ENCODE results near the gene MAGEB5. TPM values are rescaled to one million over a fixed set of nuclear protein-coding genes. Genes with fewer than 3 reads are reported as not detected.
"Not testable (repeated sequence)": the region's sequence is repeated elsewhere in the genome, so short reads cannot be mapped to it uniquely, and the experiment has no call there.

Gene MAGEB5, protein sequence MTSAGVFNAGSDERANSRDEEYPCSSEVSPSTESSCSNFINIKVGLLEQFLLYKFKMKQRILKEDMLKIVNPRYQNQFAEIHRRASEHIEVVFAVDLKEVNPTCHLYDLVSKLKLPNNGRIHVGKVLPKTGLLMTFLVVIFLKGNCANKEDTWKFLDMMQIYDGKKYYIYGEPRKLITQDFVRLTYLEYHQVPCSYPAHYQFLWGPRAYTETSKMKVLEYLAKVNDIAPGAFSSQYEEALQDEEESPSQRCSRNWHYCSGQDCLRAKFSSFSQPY
- not detected for total RNA-seq
- polyA plus RNA-seq: not detected

DNA sequence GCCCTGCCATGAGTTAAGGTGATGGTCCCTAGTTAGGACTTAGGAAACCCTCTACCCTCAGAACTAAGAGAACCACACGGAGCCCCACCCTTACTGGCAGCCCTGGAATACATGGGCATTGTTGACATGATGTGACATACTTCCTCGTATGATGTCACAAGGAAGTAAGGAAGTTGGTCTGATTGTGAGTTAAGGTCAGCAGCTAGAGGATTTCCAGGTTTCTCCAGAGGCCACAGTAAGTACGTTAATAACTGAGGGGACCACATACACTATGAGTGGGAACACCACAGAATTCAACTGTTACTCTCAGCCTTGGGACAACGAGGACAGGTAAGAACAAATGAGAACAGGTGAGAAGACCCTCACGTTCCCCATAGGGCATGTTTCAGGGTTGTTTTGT lies at the start of gene MAGEB5:
Gene MAGEB5 (plus strand): TSS at position 301 of the 400 bp plus-strand sequence. CDS start 1,133 bp downstream, outside the sequence.
- H3K4me1 Mint-ChIP-seq: no peaks in the 10 kb centered on the region
- Histone ChIP-seq H3K4me1 (ENCODE audit: insufficient read depth, low read length) (no peaks in the 10 kb centered on the region), H3K27ac (ENCODE audit: low read depth, low read length) (no peak within 1 kb of the TSS), H3K4me3 (ENCODE audit: low read length in 2 of 2) (no peak within 1 kb of the TSS), H3K36me3 (ENCODE audit: insufficient read depth, low read length) (no peaks in the 10 kb centered on the region), H3K27me3 (ENCODE audit: insufficient read depth, low read length) (no peaks in the 10 kb centered on the region), H3K9me3 (ENCODE audit: control insufficient read depth in 1 of 2, low read length in 2 of 2) (no peaks in the 10 kb centered on the region)
- ChIA-PET CTCF (ENCODE audit: partially characterized antibody) (no interaction called here), POLR2A (ENCODE audit: partially characterized antibody) (no interaction called here)
- no peaks in the 10 kb centered on the region for H3K36me3 Mint-ChIP-seq
- H3K9me3 Mint-ChIP-seq: peaks cover 0 to 11% (median 1%) of the 10 kb centered on the region in 8 donors
- H3K4me3 Mint-ChIP-seq: no peak within 1 kb of the TSS
- H3K27ac Mint-ChIP-seq: no peak within 1 kb of the TSS
- no peak for DNase-seq
- no peaks in the 10 kb centered on the region for H3K27me3 Mint-ChIP-seq
- intact Hi-C loops (cut with micrococcal nuclease): no loop called here

DNA sequence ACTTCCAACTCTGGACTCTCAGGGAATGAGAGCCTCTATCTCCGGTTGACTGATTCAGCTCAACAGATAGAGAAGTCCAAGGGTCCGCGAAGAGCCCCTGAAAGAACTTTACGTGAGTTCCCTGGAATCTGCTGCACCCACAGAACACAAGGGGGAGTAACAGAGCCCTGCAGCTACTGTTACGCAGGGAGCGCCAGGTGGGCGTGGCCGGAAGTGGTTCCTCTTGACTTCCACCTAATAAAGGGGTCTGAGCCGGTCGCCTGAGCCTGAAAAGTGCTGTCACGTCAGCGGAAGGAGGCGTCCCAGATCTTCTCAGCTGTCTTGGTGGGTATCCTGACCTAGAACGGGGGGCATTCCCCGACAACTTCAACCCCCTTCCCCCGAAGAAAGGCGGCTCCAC lies 23.8 kb upstream of the MAGEB5 start, which contains the start of gene MAGEB6:
Gene MAGEB6 (plus strand): TSS at position 237 of the 400 bp plus-strand sequence. CDS start 1,407 bp downstream, outside the sequence.
- Mint-ChIP-seq H3K9me3 (peaks cover 0 to 9% (median 0%) of the 10 kb centered on the region in 8 donors), H3K27me3 (no peaks in the 10 kb centered on the region), H3K27ac (peak within 1 kb of the TSS in 1 of 7 donors; percentile 5), H3K4me3 (no peak within 1 kb of the TSS), H3K4me1 (no peaks in the 10 kb centered on the region), H3K36me3 (no peaks in the 10 kb centered on the region)
- no peak within 1 kb of the TSS for H3K27ac ChIP-seq (ENCODE audit: low read depth, low read length)
- no peak within 1 kb of the TSS for H3K4me3 ChIP-seq (ENCODE audit: low read length in 2 of 2)
- peak in 1 of 5 donors; percentile 19 for DNase-seq
- no peaks in the 10 kb centered on the region for H3K9me3 ChIP-seq (ENCODE audit: control insufficient read depth in 1 of 2, low read length in 2 of 2)
- no peaks in the 10 kb centered on the region for H3K27me3 ChIP-seq (ENCODE audit: insufficient read depth, low read length)
- POLR2A ChIA-PET (ENCODE audit: partially characterized antibody): no interaction called here
- H3K36me3 ChIP-seq (ENCODE audit: insufficient read depth, low read length): no peaks in the 10 kb centered on the region
- H3K4me1 ChIP-seq (ENCODE audit: insufficient read depth, low read length): no peaks in the 10 kb centered on the region
- CTCF ChIA-PET (ENCODE audit: partially characterized antibody): no interaction called here
- intact Hi-C loops (cut with micrococcal nuclease): no loop called here

DNA sequence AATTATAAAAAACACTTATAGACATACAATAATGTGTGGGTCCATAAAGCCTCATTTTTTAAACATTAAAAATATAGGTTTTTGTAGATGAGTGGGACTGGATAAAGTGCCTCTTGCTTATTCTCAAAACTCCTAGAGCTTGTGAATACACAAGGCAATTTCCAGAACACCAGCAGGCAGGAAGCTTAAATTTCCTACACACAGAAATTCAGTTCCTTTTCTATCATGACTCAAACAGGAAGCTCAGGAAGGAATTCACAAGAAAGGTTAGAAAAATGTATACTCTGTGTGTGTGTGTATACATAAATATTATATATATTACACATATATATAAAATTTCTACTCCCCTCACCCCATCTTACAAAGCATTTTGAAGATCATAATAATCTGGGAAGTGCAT lies 12.4 kb upstream of the MAGEB5 start:
- Histone ChIP-seq H3K9me3 (ENCODE audit: control insufficient read depth in 1 of 2, low read length in 2 of 2) (no peaks in the 10 kb centered on the region), H3K4me1 (ENCODE audit: insufficient read depth, low read length) (no peaks in the 10 kb centered on the region), H3K27me3 (ENCODE audit: insufficient read depth, low read length) (no peaks in the 10 kb centered on the region), H3K27ac (ENCODE audit: low read depth, low read length) (no peak overlapping the region), H3K4me3 (ENCODE audit: low read length in 2 of 2) (no peak overlapping the region), H3K36me3 (ENCODE audit: insufficient read depth, low read length) (no peaks in the 10 kb centered on the region)
- no peak for DNase-seq
- CTCF ChIA-PET (ENCODE audit: partially characterized antibody): no interaction called here
- no peaks in the 10 kb centered on the region for H3K36me3 Mint-ChIP-seq
- no peak overlapping the region for H3K27ac Mint-ChIP-seq
- no peaks in the 10 kb centered on the region for H3K27me3 Mint-ChIP-seq
- POLR2A ChIA-PET (ENCODE audit: partially characterized antibody): no interaction called here
- H3K4me1 Mint-ChIP-seq: no peaks in the 10 kb centered on the region
- no peak overlapping the region for H3K4me3 Mint-ChIP-seq
- peaks cover 0 to 15% (median 2%) of the 10 kb centered on the region in 8 donors for H3K9me3 Mint-ChIP-seq
- intact Hi-C loops (cut with micrococcal nuclease): no loop called here

DNA sequence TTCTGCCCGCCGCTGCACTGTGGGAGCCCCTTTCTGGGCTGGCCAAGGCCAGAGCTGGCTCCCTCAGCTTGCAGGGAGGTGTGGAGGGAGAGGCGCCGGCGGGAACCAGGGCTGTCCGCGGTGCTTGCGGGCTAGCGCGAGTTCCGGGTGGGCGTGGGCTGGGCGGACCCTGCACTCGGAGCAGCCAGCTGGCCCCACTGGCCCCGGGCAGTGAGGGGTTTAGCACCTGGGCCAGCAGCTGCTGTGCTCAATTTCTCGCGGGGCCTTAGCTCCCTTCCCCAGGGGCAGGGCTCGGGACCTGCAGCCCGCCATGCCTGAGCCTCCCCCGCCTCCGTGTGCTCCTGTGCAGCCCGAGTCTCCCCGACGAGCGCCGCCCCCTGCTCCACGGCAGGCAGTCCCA lies 11.3 kb upstream of the MAGEB5 start:
- H3K4me3 Mint-ChIP-seq; intact Hi-C loops (cut with micrococcal nuclease): not testable (repeated sequence)

DNA sequence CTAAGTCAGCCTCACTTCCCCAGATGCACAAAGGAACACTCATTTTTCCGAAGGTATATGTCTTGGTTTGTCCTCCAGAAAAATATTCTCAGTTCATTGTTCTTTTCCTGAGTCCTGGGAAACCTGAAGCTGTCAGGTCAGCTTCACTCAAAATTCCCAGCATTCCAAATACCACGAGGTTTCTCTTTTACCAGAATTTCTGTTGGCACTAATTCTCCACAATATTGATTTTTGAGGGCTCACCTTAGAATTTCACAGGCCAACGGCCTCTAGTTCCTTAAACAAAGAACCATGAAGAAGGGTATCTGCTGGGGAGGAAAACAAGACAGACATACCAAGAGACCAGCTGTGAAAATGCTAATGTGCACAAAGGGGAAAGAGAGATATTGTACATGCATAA lies 8.0 kb upstream of the MAGEB5 start:
- H3K9me3 ChIP-seq (ENCODE audit: control insufficient read depth in 1 of 2, low read length in 2 of 2): no peaks in the 10 kb centered on the region
- H3K27ac ChIP-seq (ENCODE audit: low read depth, low read length): no peak overlapping the region
- ChIA-PET POLR2A (ENCODE audit: partially characterized antibody) (no interaction called here), CTCF (ENCODE audit: partially characterized antibody) (no interaction called here)
- H3K4me1 ChIP-seq (ENCODE audit: insufficient read depth, low read length): no peaks in the 10 kb centered on the region
- H3K36me3 ChIP-seq (ENCODE audit: insufficient read depth, low read length): no peaks in the 10 kb centered on the region
- no peak overlapping the region for H3K4me3 ChIP-seq (ENCODE audit: low read length in 2 of 2)
- no peak for DNase-seq
- Mint-ChIP-seq H3K27me3 (no peaks in the 10 kb centered on the region), H3K4me1 (no peaks in the 10 kb centered on the region), H3K9me3 (peaks cover 0 to 5% (median 0%) of the 10 kb centered on the region in 8 donors), H3K36me3 (no peaks in the 10 kb centered on the region), H3K27ac (no peak overlapping the region), H3K4me3 (no peak overlapping the region)
- intact Hi-C loops (cut with micrococcal nuclease): no loop called here
- no peaks in the 10 kb centered on the region for H3K27me3 ChIP-seq (ENCODE audit: insufficient read depth, low read length)

More for the DNA sequence above, 11.3 kb upstream of the MAGEB5 start:
- H3K4me1 Mint-ChIP-seq; H3K27ac Mint-ChIP-seq; H3K36me3 Mint-ChIP-seq; DNase-seq; H3K4me3 ChIP-seq (ENCODE audit: low read length in 2 of 2); POLR2A ChIA-PET (ENCODE audit: partially characterized antibody); H3K27ac ChIP-seq (ENCODE audit: low read depth, low read length); H3K4me1 ChIP-seq (ENCODE audit: insufficient read depth, low read length); H3K9me3 ChIP-seq (ENCODE audit: control insufficient read depth in 1 of 2, low read length in 2 of 2); H3K27me3 Mint-ChIP-seq; H3K9me3 Mint-ChIP-seq; H3K36me3 ChIP-seq (ENCODE audit: insufficient read depth, low read length); H3K27me3 ChIP-seq (ENCODE audit: insufficient read depth, low read length); CTCF ChIA-PET (ENCODE audit: partially characterized antibody): not testable (repeated sequence)

DNA sequence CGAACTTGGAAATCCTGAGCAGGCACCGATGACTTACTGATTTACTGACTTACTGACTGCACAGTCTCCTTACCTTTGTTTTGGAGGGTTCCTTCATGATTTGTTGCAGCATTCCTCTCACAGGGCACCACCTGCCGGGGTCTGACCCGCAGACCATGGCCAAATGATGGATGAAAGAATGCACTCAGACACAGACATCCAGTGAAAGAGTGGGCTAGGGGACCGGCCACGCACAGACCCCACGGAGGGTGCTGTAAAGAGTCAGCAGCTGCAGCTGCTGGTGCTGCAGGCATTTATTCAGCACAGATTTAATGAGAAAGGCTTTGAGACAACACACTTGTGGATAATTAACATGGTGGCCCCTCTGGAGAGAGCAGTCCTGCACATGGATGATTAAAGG lies 3.4 kb downstream of the MAGEB5 start:
- Mint-ChIP-seq H3K4me1 (no peaks in the 10 kb centered on the region), H3K27me3 (no peaks in the 10 kb centered on the region), H3K36me3 (no peaks in the 10 kb centered on the region), H3K4me3 (no peak overlapping the region), H3K27ac (no peak overlapping the region), H3K9me3 (peaks cover 0 to 13% (median 1%) of the 10 kb centered on the region in 8 donors)
- POLR2A ChIA-PET (ENCODE audit: partially characterized antibody): no interaction called here
- no peaks in the 10 kb centered on the region for H3K4me1 ChIP-seq (ENCODE audit: insufficient read depth, low read length)
- no peak for DNase-seq
- CTCF ChIA-PET (ENCODE audit: partially characterized antibody): no interaction called here
- no peaks in the 10 kb centered on the region for H3K27me3 ChIP-seq (ENCODE audit: insufficient read depth, low read length)
- no peaks in the 10 kb centered on the region for H3K36me3 ChIP-seq (ENCODE audit: insufficient read depth, low read length)
- no peaks in the 10 kb centered on the region for H3K9me3 ChIP-seq (ENCODE audit: control insufficient read depth in 1 of 2, low read length in 2 of 2)
- no peak overlapping the region for H3K4me3 ChIP-seq (ENCODE audit: low read length in 2 of 2)
- no peak overlapping the region for H3K27ac ChIP-seq (ENCODE audit: low read depth, low read length)
- intact Hi-C loops (cut with micrococcal nuclease): no loop called here

DNA sequence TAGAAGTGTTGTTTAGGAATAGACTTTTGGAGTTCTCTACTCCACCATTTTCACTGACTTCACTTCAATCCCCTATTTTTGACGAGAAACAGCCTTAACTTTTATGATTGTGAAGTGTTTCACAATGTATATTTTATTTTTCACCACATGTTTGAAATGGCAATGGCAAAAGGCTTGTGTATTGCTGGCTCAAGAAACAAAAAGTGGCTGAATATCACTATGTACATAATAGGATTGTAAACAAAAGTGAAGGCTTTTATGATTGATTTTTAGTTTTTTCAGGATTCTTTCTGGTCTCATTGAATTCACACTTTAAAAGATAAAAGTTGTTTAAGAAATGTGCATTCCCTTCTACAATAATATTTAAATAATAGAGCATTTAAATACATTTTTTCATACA lies 18.2 kb downstream of the MAGEB5 start:
- H3K4me1 Mint-ChIP-seq: no peaks in the 10 kb centered on the region
- H3K4me3 Mint-ChIP-seq: no peak overlapping the region
- H3K4me1 ChIP-seq (ENCODE audit: insufficient read depth, low read length): no peaks in the 10 kb centered on the region
- no peak overlapping the region for H3K27ac Mint-ChIP-seq
- no peak overlapping the region for H3K27ac ChIP-seq (ENCODE audit: low read depth, low read length)
- DNase-seq: no peak
- ChIA-PET POLR2A (ENCODE audit: partially characterized antibody) (no interaction called here), CTCF (ENCODE audit: partially characterized antibody) (no interaction called here)
- no peaks in the 10 kb centered on the region for H3K27me3 Mint-ChIP-seq
- intact Hi-C loops (cut with micrococcal nuclease): no loop called here
- H3K4me3 ChIP-seq (ENCODE audit: low read length in 2 of 2): no peak overlapping the region
- no peaks in the 10 kb centered on the region for H3K36me3 Mint-ChIP-seq
- H3K36me3 ChIP-seq (ENCODE audit: insufficient read depth, low read length): no peaks in the 10 kb centered on the region
- H3K9me3 Mint-ChIP-seq: peaks cover 0 to 20% (median 3%) of the 10 kb centered on the region in 8 donors
- H3K27me3 ChIP-seq (ENCODE audit: insufficient read depth, low read length): no peaks in the 10 kb centered on the region
- no peaks in the 10 kb centered on the region for H3K9me3 ChIP-seq (ENCODE audit: control insufficient read depth in 1 of 2, low read length in 2 of 2)
